Measurements from ENCODE around the gene DDX53. TPM values are rescaled to one million over a fixed set of nuclear protein-coding genes. Genes with fewer than 3 reads are reported as not detected.

Gene DDX53
- total and polyA plus RNA-seq, 9 donors = not detected

- no peak overlapping the region for H3K4me3 ChIP-seq
- intact Hi-C loops (cut with DNase I) = no loop called here
- 19 to 33% (median 21%) methylated on average over 1 of the region's 1 CpG for WGBS, 3 donors
Observed at GRCh38 chrX:22969411-22969810, 30.3 kb upstream of the DDX53 start.

DNA sequence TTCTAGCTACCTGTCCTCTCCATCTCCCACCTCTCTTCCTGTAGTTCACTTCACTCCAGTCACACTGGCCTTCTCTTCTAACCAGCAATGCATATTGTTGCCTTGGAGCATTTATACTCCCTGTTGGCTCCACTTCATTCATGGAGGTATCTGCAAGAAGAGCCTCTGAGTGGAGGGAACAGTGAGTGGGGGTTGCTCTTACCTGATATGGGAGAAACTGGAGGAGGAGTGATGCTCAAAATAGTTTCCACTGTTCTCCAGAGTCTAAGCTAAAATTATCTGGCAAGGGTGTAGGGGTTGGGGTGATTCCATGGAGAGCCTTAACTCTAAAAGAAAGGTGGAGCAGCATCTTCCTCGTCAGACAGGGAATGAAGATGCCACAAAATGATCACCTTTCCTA, 28.9 kb upstream of the DDX53 start:
- WGBS, 3 donors = 58 to 81% (median 66%) methylated on average over 1 of the region's 1 CpG
- no peak overlapping the region for H3K27ac ChIP-seq
- no peaks in the 10 kb centered on the region for H3K36me3 ChIP-seq
- intact Hi-C loops (cut with DNase I) = no loop called here
- no peak for TF ChIP-seq POLR2A (IDR thresholded peaks at IDR 0.05)
- TF ChIP-seq, protein P1, sequence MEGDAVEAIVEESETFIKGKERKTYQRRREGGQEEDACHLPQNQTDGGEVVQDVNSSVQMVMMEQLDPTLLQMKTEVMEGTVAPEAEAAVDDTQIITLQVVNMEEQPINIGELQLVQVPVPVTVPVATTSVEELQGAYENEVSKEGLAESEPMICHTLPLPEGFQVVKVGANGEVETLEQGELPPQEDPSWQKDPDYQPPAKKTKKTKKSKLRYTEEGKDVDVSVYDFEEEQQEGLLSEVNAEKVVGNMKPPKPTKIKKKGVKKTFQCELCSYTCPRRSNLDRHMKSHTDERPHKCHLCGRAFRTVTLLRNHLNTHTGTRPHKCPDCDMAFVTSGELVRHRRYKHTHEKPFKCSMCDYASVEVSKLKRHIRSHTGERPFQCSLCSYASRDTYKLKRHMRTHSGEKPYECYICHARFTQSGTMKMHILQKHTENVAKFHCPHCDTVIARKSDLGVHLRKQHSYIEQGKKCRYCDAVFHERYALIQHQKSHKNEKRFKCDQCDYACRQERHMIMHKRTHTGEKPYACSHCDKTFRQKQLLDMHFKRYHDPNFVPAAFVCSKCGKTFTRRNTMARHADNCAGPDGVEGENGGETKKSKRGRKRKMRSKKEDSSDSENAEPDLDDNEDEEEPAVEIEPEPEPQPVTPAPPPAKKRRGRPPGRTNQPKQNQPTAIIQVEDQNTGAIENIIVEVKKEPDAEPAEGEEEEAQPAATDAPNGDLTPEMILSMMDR (IDR thresholded peaks at IDR 0.05) = no peak
- TF ChIP-seq EP300 (IDR thresholded peaks at IDR 0.05) = no peak
- H3K4me1 ChIP-seq (ENCODE audit: insufficient read depth) = no peaks in the 10 kb centered on the region
- H3K9me3 ChIP-seq = no peaks in the 10 kb centered on the region
- H3K27me3 ChIP-seq = no peaks in the 10 kb centered on the region
- H3K4me3 ChIP-seq = no peak overlapping the region
- no peak for DNase-seq

More at GRCh38 chrX:22969411-22969810, 30.3 kb upstream of the DDX53 start:
- Histone ChIP-seq H3K9me3 (no peaks in the 10 kb centered on the region), H3K27ac (no peak overlapping the region), H3K36me3 (no peaks in the 10 kb centered on the region), H3K4me1 (ENCODE audit: insufficient read depth) (no peaks in the 10 kb centered on the region), H3K27me3 (no peaks in the 10 kb centered on the region)
- no peak for DNase-seq
- TF ChIP-seq EP300 (IDR thresholded peaks at IDR 0.05) (no peak), POLR2A (IDR thresholded peaks at IDR 0.05) (no peak)
- TF ChIP-seq, protein P1 (IDR thresholded peaks at IDR 0.05) = no peak

- no peak overlapping the region for H3K27ac ChIP-seq
- H3K36me3 ChIP-seq = no peaks in the 10 kb centered on the region
- H3K27me3 ChIP-seq = no peaks in the 10 kb centered on the region
- intact Hi-C loops (cut with DNase I) = no loop called here
- no peak for TF ChIP-seq EP300 (IDR thresholded peaks at IDR 0.05)
- TF ChIP-seq, protein P1 (IDR thresholded peaks at IDR 0.05) = no peak
- TF ChIP-seq POLR2A (IDR thresholded peaks at IDR 0.05) = no peak
- 82 to 90% (median 87%) methylated on average over 4 of the region's 4 CpGs for WGBS, 3 donors
- no peak for DNase-seq
- no peaks in the 10 kb centered on the region for H3K4me1 ChIP-seq (ENCODE audit: insufficient read depth)
- H3K9me3 ChIP-seq = no peaks in the 10 kb centered on the region
- no peak overlapping the region for H3K4me3 ChIP-seq
Observed at GRCh38 chrX:22974616-22975015, 25.1 kb upstream of the DDX53 start.

DNA sequence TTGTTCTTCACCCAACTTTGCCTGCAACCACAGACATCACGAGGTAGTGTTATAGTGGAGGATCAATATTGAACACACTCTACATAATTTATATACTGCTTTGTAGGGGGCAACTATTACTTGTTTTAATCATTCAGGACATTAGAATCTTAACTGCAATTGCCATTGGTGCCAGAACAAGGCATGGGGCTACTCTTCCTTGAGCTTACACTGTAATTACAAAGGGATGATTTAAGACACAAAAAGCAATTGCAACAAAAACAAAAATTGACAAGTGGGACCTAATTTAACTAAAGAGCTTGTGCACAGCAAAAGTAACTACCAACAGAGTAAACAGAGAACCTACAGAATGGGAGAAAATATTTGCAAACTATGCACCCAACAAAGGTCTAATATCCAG, 24.0 kb upstream of the DDX53 start:
- DNase-seq = no peak
- Histone ChIP-seq H3K4me1 (ENCODE audit: insufficient read depth) (no peaks in the 10 kb centered on the region), H3K36me3 (no peaks in the 10 kb centered on the region), H3K27ac (no peak overlapping the region), H3K9me3 (no peaks in the 10 kb centered on the region), H3K27me3 (no peaks in the 10 kb centered on the region), H3K4me3 (no peak overlapping the region)
- no peak for TF ChIP-seq POLR2A (IDR thresholded peaks at IDR 0.05)
- TF ChIP-seq EP300 (IDR thresholded peaks at IDR 0.05) = no peak
- TF ChIP-seq, protein P1 (IDR thresholded peaks at IDR 0.05) = no peak
- WGBS, 3 donors = 52 to 69% (median 66%) methylated on average over 1 of the region's 1 CpG
- intact Hi-C loops (cut with DNase I) = no loop called here

Measured in ovary (tissue), 9 donors.